K562 (cell line): ENCODE data around the gene DVL2. TPM values are rescaled to one million over a fixed set of nuclear protein-coding genes. Genes with fewer than 3 reads are reported as not detected.

Source experiments
- CREB1 ChIP-seq, 2 experiments: sonication (generic) in 1 of 2; formaldehyde crosslinking in 1 of 2; IDR thresholded peaks; 2 replicates each; pipeline versions ENCODE4 v1.6.1 to v1.8.0; 2012 to 2022; ENCODE audit warnings: inconsistent platforms in 1 of 2, mild to moderate bottlenecking in 1 of 2, missing genetic modification reagents in 1 of 2, moderate library complexity in 1 of 2
- JUND ChIP-seq, 2 experiments: IDR thresholded peaks; 2 replicates in 1 of 2; 3 replicates in 1 of 2; pipeline ENCODE4 v1.6.1; 2011; ENCODE audit warnings: borderline replicate concordance in 2 of 2, low read depth in 2 of 2, low read length in 2 of 2, improper control_type of control experiment in 1 of 2, missing biosample characterization in 1 of 2, missing genetic modification characterization in 1 of 2, missing genetic modification reagents in 1 of 2
- NCOA1 ChIP-seq: fragments of 450-650 bp; IDR thresholded peaks from 2 replicates; pipeline ENCODE4 v1.6.1; 2016; ENCODE audit warnings: low read depth
- NFIC ChIP-seq: fragments of 450-650 bp; IDR thresholded peaks from 2 replicates; pipeline ENCODE4 v1.6.1; 2017; ENCODE audit warnings: mild to moderate bottlenecking, inconsistent platforms
- NR2C2 ChIP-seq, 2 experiments: fragments of 200-800 bp in 1 of 2; sonication (Bioruptor generic) in 1 of 2; sonication (generic) in 1 of 2; formaldehyde crosslinking in 1 of 2; IDR thresholded peaks; 2 replicates each; pipeline versions ENCODE4 v1.6.1 to v1.8.0; 2016 to 2022; ENCODE audit warnings: mild to moderate bottlenecking in 1 of 2, missing compliant biosample characterization in 1 of 2, missing genetic modification characterization in 1 of 2, missing genetic modification reagents in 1 of 2
- NRF1 ChIP-seq, 2 experiments: fragments of 450-650 bp; IDR thresholded peaks in 1 of 2; conservative IDR thresholded peaks in 1 of 2; 2 replicates each; pipeline ENCODE4 v1.6.1; 2014; ENCODE audit warnings: mild to moderate bottlenecking in 2 of 2
- SUPT5H ChIP-seq: fragments of 450-650 bp; IDR thresholded peaks from 2 replicates; pipeline ENCODE4 v1.6.1; 2016
- TCF7L2 ChIP-seq: fragments of 150-350 bp; IDR thresholded peaks from 2 replicates; pipeline ENCODE4 v1.6.1; 2016; ENCODE audit warnings: low read depth, mild to moderate bottlenecking, low read length, moderate library complexity
- TGIF2 ChIP-seq: sonication (generic); formaldehyde crosslinking; IDR thresholded peaks from 2 replicates; pipeline ENCODE4 v1.8.1; 2022; ENCODE audit warnings: mild to moderate bottlenecking, missing genetic modification reagents, moderate library complexity
- ZBTB2 ChIP-seq: fragments of 450-650 bp; IDR thresholded peaks from 2 replicates; pipeline ENCODE4 v1.6.1; 2016; ENCODE audit warnings: antibody characterized with exemption
- ZNF830 ChIP-seq: fragments of 250-450 bp; sonication (Bioruptor Pico); IDR thresholded peaks from 2 replicates; pipeline ENCODE4 v1.5.0; 2021; ENCODE audit warnings: mild to moderate bottlenecking
- polyA plus RNA-seq, 8 experiments: library from polyadenylated mRNA; depleted of rRNA in 4 of 8; stranded (reverse) in 5 of 8; unstranded in 3 of 8; fragments of >200 nt; fragmentation: Nextera tagmentation in 2 of 8; fragmentation: Illumina TruSeq in 1 of 8; extraction: Ambion mirVana in 2 of 8; extraction: Trizol in 1 of 8; gene quantifications; 2 replicates each; pipeline versions ENCODE4 v1.2.1 to v1.2.3, GENCODE V29; 2011 to 2014; ENCODE audit warnings: inconsistent platforms in 1 of 8, missing spikeins in 1 of 8
- total RNA-seq, 7 experiments: library from RNA; depleted of rRNA in 6 of 7; stranded (reverse); fragments of >200 nt in 6 of 7; fragmentation: Illumina TruSeq in 2 of 7; extraction: Trizol in 2 of 7; gene quantifications; 2 replicates each; pipeline versions ENCODE4 v1.2.1 to v1.2.3, GENCODE V29; 2011 to 2021; ENCODE audit warnings: low replicate concordance in 1 of 7
- TF ChIP-seq, protein P1 (sequence below), 2 experiments: fragments of 450-650 bp in 1 of 2; sonication (generic) in 1 of 2; formaldehyde crosslinking in 1 of 2; IDR thresholded peaks; 2 replicates each; pipeline versions ENCODE4 v1.7.1 to v1.9.0; 2016 to 2022; ENCODE audit warnings: inconsistent platforms in 1 of 2, mild to moderate bottlenecking in 1 of 2, missing genetic modification reagents in 1 of 2
- TF ChIP-seq, protein P2 (sequence below), 3 experiments: fragments of 200-800 bp in 1 of 3; sonication (Bioruptor generic) in 1 of 3; sonication (generic) in 1 of 3; formaldehyde crosslinking in 1 of 3; IDR thresholded peaks; 2 replicates each; pipeline versions ENCODE4 v1.6.1 to v1.8.0; 2016 to 2022; ENCODE audit warnings: mild to moderate bottlenecking in 2 of 3, missing compliant biosample characterization in 2 of 3, missing genetic modification characterization in 2 of 3, missing genetic modification reagents in 1 of 3

DVL2 gene
- total and polyA plus RNA-seq, 9 of the 15 experiments (the other 6 are each of a cell fraction or from before 2014, with no cell fraction given) = 1.3 to 49.5 (median 24.3) TPM

GRCh38 chr17:7280519-7281073, 46.3 kb upstream of the DVL2 start (continued):
- TF ChIP-seq CREB1 (IDR thresholded peaks at IDR 0.05) (no peak), CREB1 (CRISPR knock-in tag; IDR thresholded peaks at IDR 0.05) (no peak; the same call in 1 of the 2 replicates), ZNF830 (CRISPR knock-in tag) (no peak), NRF1 (conservative IDR thresholded peaks at IDR 0.05 in 1 of 2, IDR thresholded peaks at IDR 0.05 in 1 of 2) (peak in 1 of 2 experiments; percentile 35; a peak in 1 of 4 replicates), NCOA1 (no peak), NR2C2 (CRISPR knock-in tag; IDR thresholded peaks at IDR 0.05) (peak; percentile 28; the same call in 1 of the 2 replicates), NR2C2 (tag; IDR thresholded peaks at IDR 0.05) (peak; percentile 47; the same call in 1 of the 2 replicates), TGIF2 (no peak), JUND (IDR thresholded peaks at IDR 0.05; ENCODE audit: borderline replicate concordance, low read depth, low read length) (0 out of 2 replicates have a peak, but pooled peaks have one; percentile 31), JUND (tag; IDR thresholded peaks at IDR 0.05; ENCODE audit: borderline replicate concordance, low read depth, low read length) (no peak; the same call in 2 of the 3 replicates), NFIC (peak; percentile 58), SUPT5H (0 out of 2 replicates have a peak, but pooled peaks have one; percentile 43), ZBTB2 (0 out of 2 replicates have a peak, but pooled peaks have one; percentile 48), TCF7L2 (0 out of 2 replicates have a peak, but pooled peaks have one; percentile 25)
- TF ChIP-seq, protein P1, sequence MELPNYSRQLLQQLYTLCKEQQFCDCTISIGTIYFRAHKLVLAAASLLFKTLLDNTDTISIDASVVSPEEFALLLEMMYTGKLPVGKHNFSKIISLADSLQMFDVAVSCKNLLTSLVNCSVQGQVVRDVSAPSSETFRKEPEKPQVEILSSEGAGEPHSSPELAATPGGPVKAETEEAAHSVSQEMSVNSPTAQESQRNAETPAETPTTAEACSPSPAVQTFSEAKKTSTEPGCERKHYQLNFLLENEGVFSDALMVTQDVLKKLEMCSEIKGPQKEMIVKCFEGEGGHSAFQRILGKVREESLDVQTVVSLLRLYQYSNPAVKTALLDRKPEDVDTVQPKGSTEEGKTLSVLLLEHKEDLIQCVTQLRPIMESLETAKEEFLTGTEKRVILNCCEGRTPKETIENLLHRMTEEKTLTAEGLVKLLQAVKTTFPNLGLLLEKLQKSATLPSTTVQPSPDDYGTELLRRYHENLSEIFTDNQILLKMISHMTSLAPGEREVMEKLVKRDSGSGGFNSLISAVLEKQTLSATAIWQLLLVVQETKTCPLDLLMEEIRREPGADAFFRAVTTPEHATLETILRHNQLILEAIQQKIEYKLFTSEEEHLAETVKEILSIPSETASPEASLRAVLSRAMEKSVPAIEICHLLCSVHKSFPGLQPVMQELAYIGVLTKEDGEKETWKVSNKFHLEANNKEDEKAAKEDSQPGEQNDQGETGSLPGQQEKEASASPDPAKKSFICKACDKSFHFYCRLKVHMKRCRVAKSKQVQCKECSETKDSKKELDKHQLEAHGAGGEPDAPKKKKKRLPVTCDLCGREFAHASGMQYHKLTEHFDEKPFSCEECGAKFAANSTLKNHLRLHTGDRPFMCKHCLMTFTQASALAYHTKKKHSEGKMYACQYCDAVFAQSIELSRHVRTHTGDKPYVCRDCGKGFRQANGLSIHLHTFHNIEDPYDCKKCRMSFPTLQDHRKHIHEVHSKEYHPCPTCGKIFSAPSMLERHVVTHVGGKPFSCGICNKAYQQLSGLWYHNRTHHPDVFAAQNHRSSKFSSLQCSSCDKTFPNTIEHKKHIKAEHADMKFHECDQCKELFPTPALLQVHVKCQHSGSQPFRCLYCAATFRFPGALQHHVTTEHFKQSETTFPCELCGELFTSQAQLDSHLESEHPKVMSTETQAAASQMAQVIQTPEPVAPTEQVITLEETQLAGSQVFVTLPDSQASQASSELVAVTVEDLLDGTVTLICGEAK (IDR thresholded peaks at IDR 0.05) = peak; percentile 25; the same call in 1 of the 2 replicates
- TF ChIP-seq, protein P1 (CRISPR knock-in tag; IDR thresholded peaks at IDR 0.05) = peak; percentile 33; the same call in 1 of the 2 replicates
- TF ChIP-seq, protein P2, sequence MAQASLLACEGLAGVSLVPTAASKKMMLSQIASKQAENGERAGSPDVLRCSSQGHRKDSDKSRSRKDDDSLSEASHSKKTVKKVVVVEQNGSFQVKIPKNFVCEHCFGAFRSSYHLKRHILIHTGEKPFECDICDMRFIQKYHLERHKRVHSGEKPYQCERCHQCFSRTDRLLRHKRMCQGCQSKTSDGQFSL (CRISPR knock-in tag; IDR thresholded peaks at IDR 0.05) = 0 out of 2 replicates have a peak, but pooled peaks have one; percentile 60
- TF ChIP-seq, protein P2 (tag; IDR thresholded peaks at IDR 0.05) = no peak
